Measurements from ENCODE around the gene DCAF8L2.
"Not testable (repeated sequence)": the region's sequence is repeated elsewhere in the genome, so short reads cannot be mapped to it uniquely, and the experiment has no call there.

DCAF8L2 gene

DNA sequence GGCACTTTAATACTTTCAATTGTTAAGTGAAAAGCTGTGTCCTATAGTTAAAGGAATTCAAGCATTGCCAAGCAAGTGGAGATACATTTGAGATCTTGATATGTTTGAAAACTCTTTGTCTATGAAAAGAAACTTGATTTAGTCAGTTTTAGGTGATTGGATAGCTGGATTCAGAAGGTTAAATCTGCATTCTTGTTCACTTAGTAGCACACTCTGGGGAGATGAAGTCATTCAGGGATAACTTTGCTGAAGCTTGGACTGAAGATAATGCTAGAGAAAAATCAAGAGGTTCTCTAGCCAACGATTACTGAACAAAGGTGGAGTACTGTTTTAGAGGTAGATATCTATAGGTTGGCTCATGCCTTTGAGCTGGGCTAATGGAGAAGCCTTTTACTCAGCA lies 90.6 kb downstream of the DCAF8L2 start:
- no peak for DNase-seq

DNA sequence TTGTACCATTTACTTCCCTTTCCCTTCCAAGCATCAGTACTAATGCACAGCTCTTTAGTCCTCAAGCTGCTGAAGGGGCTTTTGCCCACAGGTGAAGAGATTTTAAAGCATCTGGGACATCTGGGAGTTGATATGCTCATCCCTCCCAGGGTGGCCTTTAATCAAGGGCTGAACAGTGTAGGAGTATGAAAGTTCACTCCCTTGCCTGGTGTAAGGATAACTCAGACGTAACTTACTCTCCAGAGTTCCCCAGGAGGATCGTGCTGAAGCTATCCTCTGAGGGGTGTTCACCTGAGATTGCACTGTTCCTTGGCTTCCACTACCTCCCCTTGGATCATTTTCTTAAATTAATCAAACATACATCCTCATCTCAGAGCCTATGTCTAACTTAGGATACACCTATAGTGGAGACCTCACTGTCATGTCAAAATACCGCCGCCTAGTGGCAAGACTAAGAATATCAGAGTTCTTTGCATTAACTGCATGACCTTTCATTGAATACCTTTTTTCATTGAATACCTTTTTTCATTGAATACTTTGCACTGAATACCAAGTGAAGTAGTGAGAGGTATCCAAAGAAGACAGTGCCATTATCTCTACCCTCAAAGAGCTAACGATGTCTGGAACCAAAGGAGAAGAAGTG lies 93.5 kb downstream of the DCAF8L2 start:
- DNase-seq: not testable (repeated sequence)

DNA sequence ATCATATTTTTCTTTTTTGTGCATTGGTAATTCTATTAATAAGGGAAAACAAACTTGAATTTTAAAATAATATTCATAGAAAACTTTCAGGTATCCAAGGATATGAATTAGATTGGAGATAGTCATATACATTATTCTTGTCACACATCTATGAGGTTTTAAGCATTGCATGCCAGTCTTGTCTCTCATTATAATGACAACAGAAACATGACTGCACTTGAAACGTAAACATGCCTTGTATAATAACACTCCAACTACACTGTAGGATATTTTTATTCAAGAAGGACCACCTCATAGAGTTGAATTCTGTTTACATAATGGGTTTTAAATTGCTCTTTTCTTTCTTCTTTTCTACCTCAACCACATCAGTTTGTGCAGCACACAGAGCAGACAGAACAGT lies 104.5 kb downstream of the DCAF8L2 start:
- DNase-seq: no peak

DNA sequence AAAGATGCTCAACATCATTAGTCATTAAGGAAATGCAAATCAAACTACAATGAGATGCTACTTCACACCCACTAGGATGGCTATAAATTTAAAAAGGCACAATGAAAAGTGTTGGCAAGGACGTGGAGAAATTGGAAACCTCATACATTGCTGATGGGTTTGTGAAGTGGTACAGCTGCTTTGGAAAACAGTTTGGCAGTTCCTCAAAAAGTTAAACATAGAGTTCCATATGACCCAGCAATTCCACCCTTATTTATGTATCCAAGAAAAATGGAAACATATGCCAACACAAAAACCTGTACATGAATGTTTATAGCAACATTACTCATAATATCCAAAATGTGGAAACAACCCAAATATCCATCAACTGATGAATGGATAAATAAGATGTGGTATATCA lies 116.4 kb downstream of the DCAF8L2 start:
- DNase-seq: no peak

DNA sequence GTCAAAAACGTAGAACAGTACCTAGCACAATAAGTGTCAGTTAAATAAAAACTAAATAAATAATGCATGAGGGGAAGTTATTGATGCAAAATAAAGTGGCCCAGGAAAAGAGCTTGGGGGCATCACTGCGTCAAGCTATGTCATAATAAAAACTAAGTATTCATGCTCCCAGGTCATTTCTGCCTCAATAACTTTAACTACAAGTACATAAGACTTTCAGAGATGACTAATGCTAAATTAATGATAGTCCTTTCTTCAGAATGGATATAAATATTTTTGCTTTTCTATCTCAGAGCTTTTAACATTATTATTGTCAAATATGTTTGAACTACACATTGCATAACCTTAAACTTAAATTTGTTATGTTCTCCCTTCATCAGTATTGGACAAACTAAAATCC lies 125.5 kb downstream of the DCAF8L2 start:
- no peak for DNase-seq

DNA sequence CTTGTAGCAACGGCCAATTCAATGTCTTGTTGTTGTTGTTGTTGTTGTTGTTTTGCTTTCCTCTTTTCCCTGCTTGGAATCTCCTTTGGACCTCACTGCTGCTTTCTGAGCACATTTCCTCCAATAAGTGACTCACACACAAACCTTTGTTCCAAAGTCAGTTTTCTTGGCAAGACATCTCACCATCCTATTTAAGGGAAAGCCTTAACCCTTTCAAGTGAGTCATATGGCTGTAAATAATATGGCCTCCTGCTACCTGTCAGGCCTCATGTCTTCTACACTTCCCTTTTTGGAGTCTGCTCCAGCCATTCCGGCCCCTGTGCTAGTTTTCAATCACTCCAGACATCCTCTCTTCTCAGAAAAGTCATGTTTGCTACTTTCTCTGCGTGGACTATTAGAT lies 138.1 kb downstream of the DCAF8L2 start:
- no peak for DNase-seq

DNA sequence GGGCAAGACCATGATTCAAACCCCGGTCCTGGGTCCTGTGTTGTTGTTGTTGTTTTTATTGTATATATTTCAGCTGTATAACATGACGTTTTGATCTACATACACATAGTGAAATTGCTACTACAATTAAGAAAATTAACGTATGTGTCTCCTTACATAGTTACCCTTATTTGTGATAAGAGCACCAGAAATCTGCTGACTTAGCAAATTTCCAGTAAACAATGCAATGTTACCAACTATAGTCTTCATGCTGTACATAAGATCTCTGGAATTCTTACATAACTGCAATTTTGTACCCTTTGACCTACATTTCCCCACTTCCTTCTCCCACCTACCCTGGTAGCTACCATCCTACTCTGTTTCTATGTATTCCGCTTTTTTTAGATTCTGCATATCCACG lies 141.8 kb downstream of the DCAF8L2 start:
- no peak for DNase-seq

DNA sequence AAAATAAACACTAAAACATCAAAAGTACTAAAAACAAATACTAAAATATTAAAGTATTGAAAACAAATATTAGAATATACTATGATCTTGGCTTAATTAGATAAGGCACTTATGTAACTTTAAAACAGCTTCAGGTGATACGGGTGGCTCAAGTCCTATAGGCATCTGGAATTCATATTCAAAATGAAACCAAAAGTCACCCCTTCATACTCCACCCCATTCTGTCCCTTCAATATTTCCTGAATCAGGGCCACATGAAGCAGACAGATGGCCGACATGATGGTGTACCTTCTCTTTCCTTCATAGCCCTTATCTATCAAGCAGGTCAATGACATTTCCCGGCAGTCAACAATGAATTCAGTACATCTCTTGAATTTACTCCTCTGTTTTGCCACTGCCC lies 145.8 kb downstream of the DCAF8L2 start:
- DNase-seq: no peak

DNA sequence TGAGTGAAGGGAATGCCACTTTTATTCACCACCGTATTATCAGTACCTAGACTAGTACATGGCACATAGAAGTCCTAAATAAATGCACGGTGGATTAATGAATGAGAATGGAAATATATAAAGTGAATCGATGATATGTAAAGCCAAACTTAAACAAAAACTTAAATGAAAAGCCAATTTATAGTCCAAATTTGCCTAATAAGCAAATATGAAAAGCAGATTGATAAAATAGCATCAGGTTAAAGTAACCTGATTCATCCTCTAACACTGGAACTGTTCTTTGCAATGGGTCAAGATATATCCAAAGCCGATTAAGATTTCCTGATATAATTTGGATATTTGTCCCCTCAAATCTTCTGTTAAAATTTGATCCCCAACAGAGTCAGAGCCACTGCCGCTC lies 150.8 kb downstream of the DCAF8L2 start:
- DNase-seq: no peak

DNA sequence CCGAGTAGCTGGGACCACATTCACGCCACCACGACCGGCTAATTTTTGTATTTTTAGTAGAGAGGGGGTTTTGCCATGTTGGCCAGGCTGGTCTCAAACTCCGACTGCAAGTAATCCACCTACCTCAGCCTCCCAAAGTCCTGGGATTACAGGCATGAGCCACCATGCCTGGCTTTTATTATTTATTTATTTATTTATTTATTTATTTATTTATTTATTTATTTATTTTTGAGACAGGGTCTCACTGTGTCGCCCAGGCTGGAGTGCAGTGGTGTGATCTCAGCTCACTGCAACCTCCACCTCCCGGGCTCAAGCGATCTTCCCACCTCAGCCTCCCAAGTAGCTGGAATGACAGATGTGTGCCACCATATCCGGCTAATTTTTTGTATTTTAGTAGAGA lies 153.4 kb downstream of the DCAF8L2 start:
- DNase-seq: not testable (repeated sequence)

DNA sequence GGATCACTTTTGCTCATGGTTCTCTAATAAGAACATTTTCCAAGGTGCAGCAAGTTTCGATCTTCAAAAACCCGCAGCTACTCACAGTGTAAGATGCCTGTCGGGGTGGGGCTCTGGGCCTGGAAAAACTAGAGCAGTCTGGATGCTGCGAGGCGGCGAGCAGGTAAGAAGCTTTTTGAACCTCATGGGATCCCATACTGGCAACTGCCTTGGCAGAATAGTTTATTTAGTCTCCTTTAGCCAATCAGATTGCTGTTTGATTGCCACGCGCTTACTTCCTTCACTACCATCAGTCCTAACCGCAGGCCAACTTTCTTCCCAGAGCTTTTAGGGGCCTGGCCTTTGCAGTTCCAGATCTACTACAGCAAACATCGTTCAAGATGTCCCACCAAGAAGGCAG lies 156.4 kb downstream of the DCAF8L2 start:
- DNase-seq: no peak

DNA sequence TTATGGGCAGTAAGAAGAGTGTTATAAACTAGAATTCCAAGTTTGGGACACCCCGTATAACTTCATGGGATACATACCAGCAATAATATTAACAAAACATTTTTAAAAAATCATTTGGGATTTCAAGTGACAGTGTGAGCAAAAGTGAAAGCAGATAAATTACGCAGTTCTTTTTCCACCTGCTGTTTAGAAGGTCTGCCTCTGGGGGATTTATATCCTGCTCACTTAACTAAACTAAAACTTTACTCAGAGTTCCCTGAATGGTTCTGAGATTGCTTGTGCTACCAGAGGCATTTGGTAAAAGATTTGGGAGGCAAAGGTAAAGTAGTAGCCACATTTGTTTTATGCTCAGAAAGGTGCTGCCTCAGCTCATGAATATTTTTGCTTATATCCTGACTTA lies 160.2 kb downstream of the DCAF8L2 start:
- DNase-seq: not testable (repeated sequence)

DNA sequence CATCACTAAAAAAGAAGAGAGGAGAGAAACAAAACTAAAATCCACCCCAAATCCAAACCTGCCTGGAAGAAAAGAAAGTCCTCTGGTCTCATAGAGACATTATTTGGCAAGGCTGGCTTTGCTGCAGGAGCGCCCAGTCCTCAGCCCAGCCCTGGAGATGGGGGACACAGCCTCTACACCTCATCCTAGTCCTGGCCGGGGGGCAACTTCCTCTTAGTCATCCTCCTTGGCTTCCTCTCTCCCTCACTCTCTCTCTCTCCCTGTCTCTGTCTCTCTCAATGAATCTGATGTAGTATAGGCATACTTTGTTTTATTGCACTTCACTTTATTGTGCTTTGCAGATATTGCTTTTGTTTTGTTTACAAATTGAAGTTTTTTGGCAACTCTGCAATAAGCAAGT lies 161.8 kb downstream of the DCAF8L2 start:
- no peak for DNase-seq

DNA sequence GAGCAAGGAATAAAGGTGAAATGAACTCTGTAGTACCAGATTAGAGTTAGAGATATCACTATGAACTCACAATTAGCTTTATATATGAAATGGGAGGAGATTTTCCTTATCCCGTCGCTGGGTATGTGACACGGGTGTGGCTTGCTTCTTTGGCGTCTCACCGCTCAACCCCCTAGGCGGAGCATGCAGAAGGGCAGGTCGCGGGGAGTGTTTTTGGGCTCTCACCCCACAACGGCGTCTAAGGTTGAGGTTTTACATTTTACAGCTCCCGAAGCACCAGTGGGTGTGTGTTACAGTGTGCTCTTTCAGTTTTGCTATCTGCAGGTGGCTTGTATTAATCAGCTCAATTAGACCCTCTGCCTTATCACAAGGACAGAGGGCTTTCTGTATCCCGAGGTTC lies 175.6 kb downstream of the DCAF8L2 start:
- DNase-seq: no peak

DNA sequence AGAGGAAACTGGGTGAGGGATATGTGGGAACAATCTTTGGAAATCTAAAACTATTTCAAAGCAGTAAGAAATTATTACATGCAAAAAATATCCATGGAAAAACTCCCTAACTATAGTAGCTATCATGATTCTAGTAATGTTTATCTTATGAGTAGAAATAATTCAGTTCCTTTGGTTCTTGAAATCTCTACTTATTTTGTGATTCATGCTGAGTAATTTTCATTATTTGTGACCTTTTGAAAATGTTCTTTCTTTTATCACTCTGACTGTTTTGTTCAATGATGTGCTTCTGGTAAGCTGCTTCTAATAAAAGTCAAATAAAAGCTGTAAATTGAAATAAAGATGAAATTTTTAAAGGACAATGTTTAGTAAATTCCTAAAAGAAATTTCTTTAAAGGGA lies 177.2 kb downstream of the DCAF8L2 start:
- no peak for DNase-seq

DNA sequence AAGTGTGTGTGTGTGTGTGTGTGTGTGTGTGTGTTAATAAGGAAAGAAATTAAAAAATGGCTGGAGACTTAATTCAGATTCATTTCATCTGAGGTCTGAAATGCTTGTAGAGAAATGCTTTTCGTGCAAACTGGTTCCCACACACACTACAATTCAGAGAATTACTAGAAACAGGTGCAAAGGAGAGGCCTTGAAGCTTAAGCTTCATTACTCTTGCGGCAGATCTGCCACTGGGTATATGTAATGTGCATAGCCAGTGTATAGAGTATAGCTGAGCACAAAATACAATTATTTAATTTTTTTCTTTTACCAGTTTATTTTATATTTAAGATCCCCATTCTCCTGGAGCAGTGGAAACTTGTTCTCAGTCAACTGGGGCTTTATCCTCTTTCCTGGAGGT lies 185.8 kb downstream of the DCAF8L2 start:
- DNase-seq: no peak

DNA sequence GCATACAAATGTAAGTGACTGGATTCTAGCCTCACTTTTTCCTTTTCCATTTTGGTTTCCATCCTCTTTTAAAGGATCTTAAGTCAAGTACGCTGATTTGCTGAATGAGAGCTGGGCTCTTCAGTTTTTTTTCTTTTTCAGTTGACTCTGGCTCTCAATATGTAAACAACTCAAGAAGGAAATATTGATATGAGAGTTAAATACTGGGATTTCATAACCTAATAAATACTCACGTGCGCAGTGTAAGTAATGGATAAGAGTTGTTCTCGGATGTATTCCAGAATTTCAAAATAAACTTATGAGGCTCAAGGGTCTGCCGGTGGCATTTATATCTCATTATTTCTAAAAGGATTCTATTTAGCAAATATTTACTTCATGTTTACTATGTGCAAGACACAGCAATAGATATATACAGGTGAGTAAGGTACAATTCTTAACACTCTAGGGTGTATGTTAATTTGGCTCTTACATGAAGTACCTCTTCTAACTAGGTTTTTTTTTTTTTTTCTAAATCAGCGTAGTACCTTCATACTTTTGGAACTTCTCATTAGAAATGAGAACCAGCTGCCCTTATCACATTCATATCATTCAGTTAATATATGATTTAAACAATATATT lies 206.6 kb downstream of the DCAF8L2 start:
- DNase-seq: no peak

DNA sequence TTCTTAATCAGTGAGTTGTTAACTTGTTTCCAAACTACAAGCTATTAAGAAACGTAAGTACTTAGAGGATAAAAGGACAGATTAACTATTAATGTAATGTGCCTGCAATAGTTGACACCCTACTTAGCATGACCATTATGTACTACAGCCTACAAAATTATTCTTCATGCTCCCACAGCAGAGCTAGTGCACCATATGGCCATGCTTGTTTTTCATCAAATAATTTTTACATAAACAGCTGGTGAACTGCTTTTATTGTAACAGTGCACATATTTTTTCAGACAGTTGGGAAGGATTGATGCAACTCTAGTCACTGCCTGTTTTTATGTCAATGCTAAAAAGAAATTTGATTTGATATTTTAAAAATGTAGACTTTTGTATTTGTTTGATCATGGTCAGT lies 207.4 kb downstream of the DCAF8L2 start:
- DNase-seq: no peak

Data from EL (cell line).